Stimulated activated CD8-positive, alpha-beta memory T cell treated with anti-CD3 and anti-CD28 coated beads, Interleukin-15, amount 100 ng/mL, for 48 hours (primary cell): ENCODE measurements around the gene ZNF511.
A peak's percentile ranks its signal among the peaks of the same experiment; 100 is the strongest.

Source experiments
- DNase-seq, 2 donors: peaks; one replicate each; pipeline ENCODE4 v3.0.0-alpha.2; 2020; ENCODE audit warnings: low read depth in 2 of 2

ZNF511 gene

DNA sequence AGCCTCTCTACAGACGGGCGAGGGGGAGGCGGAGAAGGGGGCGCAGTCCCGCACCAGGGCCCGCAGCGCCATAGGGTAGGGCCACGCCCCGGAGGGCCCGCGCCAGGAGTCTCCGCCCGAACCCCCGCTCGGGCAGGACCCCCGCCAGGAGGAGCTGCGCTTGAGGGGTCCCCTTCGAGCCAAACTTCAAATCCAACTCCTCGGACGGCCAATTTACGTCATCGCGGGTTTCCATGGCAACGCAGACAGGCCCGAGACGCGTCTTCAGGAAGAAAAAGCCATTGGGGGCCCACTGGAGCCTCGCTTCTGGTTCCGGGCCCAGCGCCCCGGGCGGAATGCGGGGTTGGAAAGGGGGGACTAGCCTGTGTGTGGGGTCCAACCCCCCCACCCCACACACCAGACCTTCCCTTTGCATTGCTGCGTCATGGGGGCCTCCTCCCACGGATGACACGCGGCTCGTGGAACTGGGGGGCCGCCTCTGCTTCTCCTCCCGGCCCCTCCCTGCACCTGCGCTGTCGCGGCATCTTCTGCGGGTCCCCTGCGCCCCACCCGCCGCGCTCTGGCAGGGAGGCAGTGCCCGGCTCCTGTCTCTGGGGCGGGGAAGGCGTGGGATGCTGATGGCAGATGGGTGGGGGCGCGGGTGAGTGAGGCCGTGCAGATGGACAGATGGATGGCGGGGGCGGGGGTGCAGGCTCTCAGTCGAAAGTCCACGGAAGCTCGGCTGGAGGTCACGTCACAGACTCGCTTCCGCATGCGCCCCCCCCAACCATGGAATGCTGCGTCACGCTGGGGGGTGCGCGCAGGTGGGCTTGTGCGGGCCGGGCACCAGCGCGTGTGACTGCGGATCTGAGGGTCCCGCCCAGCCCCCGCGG, 26.8 kb downstream of the ZNF511 start:
- peak; percentile 52 to 57 for DNase-seq

DNA sequence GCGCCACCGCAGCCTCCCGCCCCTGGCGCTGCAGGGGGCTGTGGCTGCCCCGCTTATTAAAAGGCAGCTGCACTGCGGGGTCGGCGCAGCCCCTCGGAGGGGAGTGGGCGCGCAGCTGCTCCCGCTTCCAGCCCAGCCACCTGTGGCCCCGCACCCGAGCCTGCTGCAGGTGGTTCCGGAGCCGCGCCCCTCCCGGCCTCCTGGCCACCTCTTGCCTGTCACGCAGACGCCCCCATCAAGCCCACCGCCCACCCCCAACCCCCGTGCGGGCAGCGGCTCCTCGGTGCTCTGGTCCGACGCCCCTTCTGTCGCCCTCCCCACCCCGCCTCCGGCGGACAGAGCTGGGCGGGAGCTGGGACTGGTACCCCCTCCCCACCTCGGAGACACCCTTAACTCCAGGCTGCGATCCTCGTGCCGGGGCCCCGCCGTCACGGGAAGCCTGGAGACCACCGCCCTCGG, 27.4 kb downstream of the ZNF511 start:
- DNase-seq = no peak

DNA sequence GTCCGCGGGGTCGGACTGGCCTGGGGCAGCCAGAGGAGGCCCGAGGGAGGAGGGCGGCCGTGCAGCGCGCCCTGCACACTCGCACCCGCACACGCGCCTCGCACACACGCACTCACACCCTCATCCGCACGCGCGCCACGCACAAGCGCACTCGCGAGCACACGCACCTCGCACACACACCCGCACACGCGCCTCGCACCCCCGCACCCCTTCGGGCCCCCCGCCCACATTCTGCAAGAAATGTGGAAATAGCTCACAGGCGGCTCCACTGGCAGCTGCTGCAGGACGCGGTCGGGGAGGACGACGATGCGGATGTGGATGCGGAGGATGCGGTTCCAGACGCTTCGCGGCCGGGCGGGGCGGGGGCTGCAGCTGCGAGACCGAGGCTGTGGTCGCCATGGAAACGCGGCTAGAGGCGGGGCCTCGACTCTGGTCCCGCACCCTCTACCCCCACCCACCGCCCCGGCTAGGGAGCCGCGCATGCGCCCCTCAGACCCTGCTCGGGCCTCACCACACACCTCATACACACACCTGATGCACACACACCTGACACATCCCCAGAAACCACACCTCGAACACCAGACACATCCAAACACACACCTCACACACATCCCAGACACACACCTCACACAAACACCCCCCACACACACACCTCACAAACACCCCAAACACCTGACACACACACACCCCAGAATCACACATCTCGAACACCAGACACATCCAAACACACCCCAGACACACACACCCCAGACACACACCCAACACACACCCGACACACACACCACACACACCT, 28.1 kb downstream of the ZNF511 start, which contains the start of gene CALY:
Gene CALY (minus strand): TSS at position 320 of the 793 bp plus-strand sequence. CDS start 7,907 bp downstream, outside the sequence.
- peak in 1 of 2 donors; percentile 39 for DNase-seq

DNA sequence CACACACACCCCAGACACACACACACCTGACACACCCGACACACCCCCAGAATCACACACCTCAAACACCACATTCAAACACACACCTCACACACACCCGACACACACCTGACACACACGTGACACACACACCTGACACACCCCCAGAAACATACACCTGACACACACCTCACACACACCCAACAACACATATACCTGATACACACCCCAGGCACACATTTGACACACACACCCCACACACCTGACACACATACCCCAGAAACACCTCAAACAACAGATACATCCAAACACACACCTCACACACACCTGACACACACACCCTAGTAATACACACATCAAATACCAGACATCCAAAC, 28.6 kb downstream of the ZNF511 start:
- no peak for DNase-seq

DNA sequence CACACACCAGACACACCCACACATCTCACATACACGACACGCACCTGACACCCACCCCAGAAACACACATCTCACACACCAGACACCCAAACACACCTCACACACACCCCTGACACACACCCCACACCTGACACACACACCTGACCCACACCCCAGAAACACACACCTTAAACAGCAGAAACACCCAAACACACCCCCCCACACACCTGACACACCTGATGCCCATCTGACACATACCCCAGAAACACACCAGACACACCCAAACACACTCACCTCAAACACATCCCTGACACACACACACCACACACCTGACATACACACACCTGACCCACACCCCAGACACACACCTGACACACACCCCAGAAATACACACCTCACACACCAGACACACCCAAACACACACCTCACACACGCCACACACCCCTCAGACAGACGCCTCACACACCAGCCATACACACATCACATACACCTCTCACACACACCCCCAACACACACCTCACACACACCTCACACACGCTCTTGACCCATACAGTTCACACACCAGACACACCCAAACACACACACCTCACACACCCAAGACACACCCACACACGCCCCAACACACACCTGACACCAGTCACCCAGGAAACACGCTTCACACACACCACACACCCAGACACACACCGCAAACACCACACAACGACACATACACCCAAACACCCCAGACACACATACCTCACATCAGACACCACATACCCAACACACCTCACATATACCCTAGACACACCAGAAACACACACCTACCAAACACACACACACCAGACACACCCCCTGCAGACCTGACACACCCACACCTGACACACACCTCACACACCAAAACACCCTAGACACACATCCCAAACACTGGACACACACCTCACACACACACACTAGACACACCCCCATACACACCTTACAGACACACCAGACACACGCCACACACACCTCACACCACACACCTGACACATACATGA, 29.7 kb downstream of the ZNF511 start:
- no peak for DNase-seq

DNA sequence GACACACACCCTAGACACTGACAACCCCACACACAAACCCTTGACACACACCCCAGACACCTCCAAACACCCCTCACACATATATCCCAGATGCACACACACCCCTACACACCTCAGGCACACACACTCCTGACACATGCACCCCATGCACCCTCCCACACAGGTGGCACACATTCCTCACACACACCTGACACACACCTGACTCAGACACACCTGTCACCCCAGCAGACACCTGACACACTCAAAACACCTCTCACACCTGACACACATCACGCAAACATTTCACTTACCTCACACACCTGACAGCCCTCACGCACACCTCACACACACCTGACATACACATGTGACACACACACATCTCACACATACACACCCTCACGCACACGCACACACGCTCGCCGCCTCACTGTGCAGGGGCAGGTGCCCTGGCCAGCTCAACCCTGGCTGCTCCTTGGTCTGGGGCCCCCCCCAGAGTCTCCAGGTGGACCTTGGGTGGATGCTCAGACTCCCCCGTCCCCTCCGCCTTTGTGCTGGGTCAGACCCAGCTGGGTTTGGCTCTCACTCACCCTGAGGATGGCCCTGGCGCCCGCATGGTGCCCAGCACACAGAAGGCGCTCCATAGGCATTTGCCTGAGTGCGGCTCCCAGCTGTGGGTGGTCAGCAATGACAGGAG, 31.1 kb downstream of the ZNF511 start:
- DNase-seq = no peak

DNA sequence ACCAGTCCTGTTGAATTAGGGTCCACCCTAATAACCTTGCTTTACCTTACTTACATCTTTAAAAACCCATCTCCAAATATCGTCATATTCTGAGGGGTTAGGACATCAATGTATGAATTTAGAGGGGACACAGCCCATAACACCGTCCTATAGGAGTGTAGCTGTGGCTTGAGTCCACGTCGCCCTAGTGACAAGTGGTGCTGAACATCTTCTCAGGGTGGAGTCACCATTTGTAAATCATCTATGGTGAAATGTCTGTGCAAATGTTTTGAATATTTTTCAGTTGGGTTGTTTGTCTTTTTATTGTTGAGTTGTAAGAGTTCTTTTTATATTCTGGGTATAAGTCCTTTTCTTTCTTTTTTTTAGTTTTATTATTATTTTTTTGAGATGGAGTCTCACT, 33.3 kb downstream of the ZNF511 start:
- no peak for DNase-seq

DNA sequence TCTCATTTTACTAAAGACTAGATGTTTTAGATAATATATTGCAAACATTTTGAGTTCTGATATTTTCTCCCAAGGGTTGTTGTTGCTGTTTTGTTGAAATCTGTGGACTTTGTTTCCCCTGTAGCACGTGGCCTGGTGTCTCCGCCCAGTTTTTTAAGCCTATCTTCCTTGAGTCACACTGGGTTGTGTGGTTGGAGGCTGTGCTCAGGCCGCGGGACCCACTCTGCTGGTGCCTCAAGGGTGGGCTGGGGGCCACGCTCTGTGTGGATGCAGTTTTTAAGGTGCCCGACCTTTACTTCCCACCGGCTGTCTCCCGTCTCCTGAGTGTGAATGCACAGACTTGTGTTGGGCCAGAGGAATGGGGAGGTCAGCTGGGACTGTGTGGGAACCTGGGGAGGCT, 34.2 kb downstream of the ZNF511 start:
- no peak for DNase-seq

DNA sequence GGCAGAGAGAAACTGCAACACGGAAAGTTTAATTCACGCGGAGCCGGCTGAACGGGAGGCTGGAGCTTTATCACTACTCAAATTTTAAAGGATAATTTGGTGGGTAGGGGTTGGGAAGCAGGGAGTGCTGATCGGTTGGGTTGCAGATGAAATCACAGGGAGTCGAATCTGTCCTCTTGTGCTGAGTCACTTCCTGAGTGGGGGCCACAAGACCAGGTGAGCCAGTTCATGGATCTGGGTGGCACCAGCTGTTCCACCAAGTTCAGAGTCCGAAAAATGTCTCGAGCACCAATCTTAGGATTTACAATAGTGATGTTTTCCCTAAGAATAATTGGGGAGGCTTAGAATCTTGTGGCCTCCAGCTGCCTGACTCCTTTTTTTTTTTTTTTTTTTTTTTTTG, 34.8 kb downstream of the ZNF511 start:
- DNase-seq = no peak

DNA sequence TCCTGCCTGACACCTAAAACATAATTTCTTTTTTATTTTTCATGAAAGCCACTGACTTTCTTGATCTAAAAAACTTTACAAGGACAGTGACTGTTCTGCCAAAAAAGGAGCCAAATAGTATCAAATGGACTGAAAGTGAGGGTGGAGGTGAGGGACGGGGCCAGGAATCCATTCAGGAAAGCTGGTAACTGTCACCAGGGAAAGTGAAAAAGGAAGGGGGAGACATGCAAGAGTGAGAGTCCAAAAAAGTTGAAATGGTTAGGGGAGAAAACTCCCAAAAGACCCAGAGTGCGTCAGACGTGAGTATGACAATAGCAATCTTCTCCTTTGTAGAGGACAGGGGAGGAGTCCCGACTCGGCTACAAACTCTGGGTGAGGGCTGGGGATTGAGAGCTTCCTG, 35.5 kb downstream of the ZNF511 start:
- DNase-seq = no peak

DNA sequence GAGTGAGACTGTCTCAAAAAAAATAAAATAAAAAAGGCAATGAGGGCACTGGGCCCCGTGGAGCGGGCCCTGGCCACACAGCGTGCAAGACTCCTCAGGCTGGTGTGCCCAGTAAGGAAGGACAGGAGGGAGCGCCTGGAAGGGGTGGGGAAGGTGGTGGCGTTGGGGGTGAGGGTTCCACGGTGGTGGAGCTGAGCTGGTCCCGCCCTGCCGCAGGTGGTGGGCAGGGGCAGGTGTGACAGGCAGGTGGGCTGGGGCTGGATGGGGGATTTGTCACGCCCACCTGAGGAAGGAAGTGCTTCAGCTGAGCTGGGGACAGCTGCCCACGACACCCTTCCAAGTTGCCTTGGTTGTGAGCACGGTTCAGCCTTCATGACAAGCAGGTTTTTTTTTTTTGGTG, 37.7 kb downstream of the ZNF511 start:
- DNase-seq = no peak

DNA sequence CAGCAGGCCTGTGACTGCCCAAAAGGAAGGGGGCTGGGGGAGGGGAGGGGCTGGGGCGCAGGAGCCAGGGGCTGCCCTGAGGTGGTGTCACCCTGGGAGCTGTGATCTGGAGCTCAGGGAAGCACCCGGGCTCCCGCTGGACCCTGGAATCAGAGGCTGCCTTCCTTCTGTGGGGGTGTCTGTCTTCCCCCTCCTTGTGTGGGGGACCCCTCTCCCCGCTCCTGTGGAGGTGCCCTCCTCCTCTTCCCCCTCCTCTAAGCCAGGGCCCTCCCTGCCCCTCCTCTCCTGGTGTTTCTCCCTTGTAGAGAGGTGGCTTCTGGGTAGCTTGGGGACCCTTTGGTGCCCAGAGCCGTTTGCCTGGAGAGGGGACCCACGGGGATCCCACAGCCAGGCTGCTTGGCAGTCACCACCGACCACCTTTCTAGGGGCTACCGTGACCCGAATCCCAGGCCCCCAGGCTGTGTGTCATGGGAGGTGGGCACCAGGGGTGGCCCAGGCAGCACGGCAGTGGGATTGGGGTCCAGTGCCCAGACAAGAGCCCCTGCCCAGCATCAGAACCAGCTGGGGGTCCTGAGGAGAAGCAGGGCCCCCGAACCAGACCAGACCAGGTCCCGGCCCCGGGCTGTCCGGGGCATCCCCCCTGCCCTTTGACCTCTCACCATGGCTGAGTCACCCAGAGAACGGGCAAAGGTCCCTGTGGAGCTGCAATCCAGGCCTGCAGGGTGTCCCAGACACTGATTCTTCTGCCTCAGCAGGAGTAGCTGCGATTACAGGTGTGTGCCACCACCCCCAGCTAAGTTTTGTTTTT, 39.2 kb downstream of the ZNF511 start:
- DNase-seq = no peak

DNA sequence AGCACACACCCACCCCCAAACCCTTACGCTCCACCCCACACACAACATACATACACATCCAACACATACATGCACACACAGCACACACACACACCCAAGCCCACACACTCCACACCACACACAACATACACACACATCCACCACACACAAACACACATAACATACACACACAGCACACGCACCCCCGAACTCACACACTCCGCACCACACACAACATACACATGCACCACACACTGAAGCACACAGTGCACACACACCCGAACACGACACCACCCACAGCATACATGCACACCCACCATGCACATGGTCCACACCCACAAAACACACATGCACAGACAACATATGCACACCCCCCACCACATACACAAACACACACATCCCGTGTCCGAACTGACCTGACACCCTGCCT, 40.5 kb downstream of the ZNF511 start:
- no peak for DNase-seq

DNA sequence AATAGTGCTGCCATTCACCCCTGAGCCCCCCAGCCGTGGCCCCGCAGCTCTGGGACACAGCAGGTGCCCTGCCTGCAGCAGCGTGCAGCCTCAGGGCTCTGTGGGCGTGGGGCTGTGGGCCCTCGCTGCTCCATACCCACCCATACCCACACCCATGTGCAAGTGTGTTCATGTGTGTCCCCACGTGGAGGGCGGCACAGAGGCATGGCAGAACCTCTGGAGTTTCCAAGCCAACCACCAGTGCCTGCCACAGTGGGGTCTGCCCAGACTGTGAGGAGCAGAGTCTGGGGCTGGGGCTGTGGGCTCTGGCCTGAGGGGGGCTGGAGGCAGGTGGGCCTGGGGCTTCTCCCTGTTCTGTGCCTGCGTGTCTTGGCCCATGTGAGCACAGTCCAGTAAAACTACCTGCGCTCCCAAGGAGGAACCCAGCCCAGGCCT, 40.9 kb downstream of the ZNF511 start:
- no peak for DNase-seq

DNA sequence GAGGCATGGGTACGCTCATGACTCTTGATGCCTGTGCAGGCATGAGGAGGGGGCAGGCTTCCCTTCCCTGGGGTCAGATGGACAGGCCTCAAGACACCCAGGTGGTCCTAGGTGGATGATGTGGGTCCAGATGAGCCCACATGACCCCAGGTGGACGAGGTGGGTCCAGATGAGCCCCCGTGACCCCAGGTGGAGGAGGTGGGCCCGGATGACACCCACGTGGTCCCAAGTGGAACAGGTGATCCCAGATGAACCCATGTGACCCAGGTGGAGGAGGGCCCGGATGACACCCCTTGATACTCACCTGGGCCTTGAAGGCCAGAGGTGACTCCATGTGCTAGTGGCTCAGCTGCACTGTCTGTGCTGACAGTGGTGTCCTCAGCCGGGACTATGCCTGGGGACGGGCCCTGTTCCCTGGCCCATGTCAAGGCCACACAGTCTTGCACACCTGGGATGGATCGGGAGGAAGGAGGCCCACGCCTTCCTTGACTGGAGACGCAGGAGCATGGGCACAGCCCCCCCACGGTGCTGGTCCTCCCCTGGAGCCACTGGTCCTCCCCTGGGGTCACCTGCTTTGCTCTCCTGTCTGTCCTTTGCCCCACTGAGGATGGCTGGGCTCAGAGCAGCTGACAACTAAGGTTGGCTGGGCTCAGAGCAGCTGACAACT, 41.7 kb downstream of the ZNF511 start:
- no peak for DNase-seq

DNA sequence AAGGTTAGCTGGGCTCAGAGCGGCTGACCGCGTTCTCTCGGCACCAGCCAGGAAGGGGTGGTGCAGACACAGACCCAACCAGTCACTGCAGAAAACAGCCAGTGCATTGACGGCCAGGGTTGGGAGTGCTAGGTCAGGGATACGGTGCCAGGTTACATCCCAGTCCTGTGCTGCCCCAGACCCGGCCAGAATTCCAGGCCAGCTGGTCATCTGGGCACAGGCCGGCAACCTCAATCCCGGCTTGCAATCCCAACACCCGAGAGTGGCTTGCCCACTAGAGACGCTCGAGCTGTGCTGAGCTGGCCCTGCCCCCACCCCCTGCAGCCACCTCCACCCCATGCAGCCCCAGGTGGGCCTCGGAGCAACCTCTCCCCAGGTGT, 42.2 kb downstream of the ZNF511 start:
- DNase-seq = no peak

DNA sequence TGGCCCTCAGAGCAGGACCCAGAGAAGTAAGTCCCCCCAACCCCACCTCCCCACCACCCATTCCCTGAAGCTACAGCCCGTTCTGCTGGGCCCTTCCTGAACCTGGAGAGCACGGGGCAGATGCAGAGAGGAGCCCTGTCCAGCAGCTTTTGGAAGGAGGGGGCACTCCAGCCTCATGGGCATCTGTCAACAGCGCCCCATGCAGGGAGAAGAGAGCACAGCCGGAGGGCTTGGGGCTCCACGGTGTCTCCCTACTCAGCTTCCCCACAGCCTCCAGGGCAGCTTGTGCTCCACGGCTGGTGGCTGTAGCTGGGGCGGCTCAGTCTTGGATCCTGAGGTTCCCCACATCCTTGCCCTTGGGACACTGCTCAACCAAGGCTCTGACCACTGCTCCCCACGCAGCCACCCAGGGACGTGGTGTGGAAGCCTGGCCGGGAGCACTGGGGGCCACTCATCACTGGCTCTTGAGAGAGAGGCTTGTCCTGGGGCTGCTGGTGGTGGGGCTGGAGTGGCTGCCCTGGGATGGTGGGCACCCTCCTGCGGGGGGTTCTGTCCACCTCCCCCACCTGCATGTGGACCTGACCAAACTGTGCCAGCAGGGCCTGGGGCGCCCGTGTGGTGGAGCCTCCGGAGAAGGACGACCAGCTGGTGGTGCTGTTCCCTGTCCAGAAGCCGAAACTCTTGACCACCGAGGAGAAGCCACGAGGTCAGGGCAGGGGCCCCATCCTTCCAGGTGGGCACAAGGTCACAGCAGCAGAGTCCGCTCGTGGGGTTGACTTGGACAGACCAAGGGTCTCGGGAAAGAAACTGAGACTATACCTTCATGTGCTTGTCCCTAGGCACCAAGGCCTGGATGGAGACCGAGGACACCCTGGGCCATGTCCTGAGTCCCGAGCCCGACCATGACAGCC, 42.9 kb downstream of the ZNF511 start:
- DNase-seq = no peak

DNA sequence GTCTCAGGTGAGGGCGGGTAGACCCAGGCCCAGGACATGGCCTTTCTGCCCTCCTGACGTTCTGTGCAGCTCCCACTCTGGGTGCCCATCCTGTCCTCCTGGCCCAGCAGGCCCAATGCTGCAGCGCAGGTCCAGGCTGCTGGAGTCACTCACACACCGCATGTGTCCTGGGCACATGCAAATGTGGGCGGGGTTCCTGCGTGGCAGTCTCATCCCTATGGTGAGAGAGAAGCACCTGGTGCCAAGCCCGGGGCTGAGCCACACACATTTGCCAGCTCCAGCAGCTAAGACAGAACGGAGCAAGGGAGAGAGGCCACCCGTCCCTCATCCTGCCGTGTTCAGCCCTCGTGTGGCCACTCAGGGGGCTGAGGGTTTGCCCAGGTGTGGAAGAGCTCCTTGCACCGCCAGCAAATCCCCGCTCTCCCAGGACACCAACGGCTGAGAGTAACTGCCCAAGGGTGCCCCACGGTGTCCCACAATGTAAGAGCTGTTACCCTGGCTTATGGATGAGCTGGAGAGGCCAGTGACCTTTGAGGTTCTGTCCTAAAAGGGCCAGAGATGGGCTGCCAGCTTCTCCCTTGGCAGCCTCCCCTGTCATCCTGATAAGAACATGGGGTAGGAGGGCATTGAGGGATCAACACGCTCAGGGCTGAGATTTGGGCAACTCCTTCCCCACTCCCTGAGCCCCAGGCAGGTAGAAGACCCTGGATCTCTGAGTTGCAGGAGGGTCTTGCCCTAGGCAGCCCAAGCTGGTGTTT, 44.7 kb downstream of the ZNF511 start:
- no peak for DNase-seq
